CD4-positive, alpha-beta T cell treated with Interferon alpha-2 for 1 hour (primary cell): ENCODE data around the gene TMEM59L.

ENCODE experiments used
- DNase-seq, 2 donors: peaks; one replicate each; pipeline ENCODE4 v3.0.0-alpha.2; 2020 to 2022

The TMEM59L gene

DNA sequence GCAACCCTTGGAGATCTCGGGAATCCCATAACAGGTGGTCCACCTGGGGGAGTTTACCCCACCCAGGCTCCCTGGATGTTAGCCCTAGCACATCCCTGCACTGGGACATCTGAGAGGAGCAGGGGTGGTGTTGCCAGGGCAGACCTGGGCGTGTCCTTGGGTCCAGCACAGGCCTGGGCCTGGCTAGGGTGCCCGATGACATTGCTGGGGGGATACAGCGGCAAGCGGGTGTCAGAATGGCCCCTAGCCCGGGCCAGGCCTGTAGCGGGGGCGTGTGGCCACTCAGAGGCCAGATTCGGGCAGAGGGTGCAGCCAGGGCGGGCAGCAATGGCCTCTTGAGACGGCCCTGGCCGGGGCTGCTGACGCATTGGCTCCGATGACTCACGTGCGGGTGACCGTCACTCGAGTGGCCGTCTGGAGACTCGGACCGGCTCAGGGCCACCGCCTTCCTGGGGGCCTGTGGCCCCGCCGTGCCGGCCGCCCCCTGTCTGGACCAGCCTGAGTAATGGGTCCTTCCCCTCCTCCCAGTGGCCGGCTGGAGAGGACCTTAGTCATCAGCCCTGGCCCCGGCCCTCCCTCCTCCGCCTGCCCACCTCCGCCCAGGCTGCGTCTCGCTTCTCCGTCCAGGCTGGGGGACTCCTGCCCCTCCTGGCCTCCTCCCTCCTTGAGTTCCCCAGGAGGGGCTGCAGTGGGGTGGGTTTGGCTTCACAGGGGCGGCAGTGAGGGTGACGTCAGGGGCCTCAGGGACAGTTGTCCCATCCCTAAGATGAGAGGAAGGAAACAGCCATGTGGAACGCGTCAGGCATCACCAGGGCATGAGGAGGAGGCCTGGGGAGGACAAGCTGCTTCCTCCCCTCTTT is 47.6 kb downstream of the TMEM59L start:
- DNase-seq, result no peak

DNA sequence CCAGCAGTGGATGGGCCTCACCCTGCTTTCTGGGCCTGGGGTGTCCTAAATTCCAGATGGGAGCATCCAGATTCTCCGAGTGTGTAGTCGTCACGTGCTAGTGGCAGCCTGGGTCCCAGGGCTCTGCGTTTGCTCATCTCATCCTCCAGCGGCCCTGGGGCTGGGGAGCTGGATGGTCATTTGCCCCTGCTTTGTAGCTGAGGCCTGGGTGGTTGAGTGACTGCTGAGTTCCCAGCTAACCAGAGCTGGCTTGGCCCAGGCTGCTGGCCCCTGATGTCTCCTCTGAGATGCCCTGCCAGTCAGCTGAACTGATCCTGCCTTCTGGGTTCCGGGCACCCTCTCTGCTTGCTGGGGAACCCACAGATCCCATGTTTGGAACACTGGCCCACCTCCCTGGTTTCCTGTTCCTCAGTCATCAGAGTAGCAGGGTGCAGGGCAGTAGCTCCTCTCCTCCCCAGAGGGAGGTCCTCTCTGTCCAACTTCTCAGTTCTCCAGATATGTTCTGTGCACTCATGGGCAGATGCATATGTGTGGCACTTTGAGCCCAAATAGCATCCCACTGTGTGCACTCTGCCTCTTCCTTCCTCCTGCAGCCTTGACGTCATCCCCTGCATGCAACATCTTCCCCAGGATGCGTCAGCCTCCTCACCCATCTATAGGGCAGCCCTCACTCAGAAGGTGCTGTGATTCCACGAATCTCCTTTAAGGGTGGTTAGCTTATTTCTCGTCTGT is 48.4 kb downstream of the TMEM59L start:
- no peak for DNase-seq

DNA sequence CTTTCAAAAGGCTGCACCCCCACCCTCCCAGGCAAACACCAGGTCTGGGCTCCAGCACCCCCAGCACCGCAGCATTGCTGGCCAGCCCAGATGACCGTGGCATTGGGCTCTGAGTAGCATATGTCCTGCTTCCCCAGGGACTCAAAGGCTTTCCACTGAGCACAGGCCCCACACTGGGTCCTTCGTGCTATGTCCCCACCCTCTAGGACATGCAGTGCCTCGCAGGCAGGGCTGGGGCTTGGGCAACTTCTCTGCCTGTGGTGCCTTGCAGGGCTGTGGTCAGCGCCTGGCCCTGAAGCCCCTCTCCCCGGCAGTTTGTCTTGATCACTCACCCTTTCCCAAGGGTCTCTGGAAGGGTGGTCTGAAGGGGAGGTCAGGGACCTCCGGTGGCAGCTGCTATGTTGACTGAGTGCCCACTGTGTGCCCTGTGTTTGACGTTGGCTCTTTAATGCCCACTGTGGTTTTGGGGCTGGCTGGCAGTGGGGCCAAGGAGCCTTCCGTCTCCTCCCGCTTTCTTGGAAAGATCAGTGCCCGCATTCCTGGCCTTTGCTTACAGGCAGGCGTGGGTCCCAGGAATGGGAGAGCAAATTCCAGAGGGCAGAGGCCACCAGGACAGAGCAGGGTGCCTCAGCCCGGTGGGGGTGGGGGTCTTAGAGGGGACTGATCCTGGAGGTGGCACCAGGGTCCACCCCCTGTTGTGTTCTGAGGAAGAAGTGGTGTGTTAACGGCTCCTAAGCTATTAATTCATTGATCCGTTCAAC is 50.5 kb downstream of the TMEM59L start:
- no peak for DNase-seq

DNA sequence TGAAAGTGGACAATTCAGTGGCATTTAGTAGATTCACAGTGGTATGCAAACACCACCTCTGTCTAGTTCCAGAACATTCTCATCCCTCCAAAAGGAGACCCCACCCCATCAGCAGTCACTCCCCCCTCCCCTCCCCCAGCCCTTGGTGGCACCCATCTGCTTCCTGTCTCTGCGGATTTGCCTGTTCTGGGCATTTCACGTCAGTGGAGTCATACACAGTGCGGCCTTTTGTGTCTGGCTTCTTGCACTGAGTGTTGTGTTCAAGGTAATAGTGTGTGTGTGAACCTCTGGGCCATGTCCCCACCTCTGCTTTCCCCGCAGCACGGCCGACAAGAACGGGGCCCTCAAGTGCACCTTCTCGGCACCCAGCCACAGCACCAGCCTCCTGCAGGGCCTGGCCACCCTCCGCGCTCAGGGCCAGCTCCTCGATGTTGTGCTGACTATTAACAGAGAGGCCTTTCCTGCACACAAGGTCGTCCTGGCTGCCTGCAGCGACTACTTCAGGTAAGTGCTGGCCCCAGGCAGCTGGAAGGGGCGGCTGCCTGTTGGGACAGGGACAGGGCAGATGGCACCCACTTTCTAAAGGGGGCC is 51.4 kb downstream of the TMEM59L start:
- DNase-seq, result peak in 1 of 2 donors; percentile 15

DNA sequence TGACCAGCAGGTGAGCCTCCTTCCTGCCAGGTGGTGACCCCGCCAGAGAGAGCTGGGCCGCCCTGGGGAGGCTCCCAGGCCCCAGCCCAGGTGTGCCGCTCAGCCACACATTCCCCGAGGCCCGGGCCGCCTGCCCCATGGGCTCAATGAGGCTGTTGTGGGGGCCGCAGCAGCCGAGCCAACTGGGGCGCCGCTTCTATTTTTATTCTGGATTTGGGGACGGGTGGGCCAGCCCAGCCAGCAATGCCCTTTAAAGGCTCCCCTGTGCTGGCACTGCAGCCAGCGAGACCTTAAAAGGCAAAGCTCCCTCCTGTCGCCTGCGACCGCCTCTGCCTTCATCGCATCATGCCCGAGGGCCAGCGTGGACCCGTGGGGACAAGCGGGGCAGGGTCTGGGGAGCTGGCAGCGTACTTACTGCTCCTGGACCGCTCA is 53.1 kb downstream of the TMEM59L start:
- no peak for DNase-seq

DNA sequence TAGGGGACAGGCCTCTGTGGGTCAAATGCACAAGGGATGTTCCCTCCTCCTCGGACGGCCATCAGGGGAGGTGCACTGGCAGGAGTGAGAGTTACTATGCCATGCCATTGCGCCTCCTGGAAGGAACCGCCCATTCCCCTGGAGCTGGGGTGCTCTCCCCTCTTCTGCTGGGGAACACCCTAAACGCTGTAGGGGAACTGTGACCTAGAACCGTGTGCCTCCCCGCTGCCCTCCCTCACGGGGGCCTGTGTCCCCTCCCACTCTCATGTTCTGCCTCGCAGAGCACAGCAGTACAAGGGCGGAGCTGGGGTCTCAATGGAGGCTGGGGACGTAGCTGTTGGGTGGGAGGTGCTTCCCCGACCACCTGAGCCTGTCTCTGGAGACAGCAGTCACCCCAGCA is 53.6 kb downstream of the TMEM59L start:
- DNase-seq, result no peak

DNA sequence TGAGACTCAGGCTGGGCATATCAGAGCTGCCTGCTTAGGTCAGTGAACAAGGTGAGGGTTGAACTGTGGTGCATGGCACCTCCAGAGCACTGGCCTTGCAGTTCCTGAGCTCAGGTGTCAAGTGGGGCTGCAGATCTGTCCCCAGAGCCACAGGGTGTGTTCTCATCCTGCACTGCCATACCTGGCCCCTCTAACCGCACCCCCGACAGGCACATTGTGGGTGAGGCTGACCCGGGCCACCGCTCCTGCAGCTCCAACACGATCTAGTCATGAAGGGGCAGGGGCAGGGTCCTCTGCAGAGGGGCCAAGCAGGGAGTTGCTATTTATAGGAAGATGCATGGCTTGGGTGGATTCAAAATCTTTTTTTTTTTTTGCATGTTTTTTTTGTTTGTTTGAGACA is 54.1 kb downstream of the TMEM59L start:
- DNase-seq, result no peak

DNA sequence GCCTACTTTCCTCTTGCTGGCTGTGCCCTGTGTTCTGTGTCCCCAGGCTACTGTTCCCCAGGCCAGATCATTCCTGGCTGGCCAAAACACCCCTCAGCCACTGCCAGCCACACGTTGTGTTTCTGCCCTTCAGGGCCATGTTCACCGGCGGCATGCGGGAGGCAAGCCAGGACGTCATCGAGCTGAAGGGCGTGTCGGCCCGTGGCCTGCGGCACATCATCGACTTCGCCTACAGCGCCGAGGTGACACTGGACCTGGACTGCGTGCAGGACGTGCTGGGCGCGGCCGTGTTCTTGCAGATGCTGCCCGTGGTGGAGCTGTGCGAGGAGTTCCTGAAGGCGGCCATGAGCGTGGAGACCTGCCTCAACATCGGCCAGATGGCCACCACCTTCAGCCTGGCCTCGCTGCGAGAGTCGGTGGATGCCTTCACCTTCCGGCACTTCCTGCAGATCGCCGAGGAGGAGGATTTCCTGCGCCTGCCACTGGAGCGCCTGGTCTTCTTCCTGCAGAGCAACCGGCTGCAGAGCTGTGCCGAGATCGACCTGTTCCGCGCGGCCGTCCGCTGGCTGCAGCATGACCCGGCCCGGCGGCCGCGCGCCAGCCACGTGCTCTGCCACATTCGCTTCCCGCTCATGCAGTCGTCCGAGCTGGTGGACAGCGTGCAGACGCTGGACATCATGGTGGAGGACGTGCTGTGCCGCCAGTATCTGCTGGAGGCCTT is 55.0 kb downstream of the TMEM59L start:
- no peak for DNase-seq

DNA sequence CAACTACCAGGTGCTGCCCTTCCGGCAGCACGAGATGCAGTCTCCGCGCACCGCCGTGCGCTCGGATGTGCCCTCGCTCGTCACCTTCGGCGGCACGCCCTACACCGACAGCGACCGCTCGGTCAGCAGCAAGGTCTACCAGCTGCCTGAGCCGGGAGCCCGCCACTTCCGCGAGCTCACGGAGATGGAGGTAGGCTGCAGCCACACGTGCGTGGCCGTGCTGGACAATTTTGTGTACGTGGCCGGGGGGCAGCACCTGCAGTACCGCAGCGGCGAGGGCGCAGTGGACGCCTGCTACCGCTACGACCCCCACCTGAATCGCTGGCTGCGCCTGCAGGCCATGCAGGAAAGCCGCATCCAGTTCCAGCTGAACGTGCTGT is 55.6 kb downstream of the TMEM59L start:
- DNase-seq, result no peak

DNA sequence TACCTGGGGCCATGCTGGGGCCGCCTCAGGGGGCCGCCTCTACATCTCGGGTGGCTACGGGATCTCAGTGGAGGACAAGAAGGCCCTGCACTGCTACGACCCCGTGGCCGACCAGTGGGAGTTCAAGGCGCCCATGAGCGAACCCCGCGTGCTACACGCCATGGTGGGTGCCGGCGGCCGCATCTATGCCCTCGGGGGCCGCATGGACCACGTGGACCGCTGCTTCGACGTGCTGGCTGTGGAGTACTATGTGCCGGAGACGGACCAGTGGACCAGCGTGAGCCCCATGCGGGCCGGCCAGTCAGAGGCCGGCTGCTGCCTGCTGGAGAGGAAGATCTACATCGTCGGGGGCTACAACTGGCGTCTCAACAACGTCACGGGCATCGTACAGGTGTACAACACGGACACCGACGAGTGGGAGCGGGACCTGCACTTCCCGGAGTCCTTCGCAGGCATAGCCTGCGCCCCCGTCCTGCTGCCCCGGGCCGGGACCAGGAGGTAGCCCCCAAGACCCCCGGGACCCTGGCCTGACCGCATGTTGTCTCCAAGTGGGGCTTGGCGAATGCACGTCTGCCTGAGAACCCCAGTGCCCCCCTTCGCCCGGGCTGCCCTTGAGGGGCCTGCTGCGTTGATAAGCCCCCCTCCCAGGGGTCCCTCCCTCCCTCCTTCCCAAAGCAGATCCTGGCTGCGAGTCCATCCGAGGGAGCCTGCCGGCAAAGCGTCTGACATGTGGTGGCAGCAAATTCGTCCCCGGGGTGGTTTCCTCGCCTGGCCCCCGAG is 56.3 kb downstream of the TMEM59L start:
- DNase-seq, result no peak

DNA sequence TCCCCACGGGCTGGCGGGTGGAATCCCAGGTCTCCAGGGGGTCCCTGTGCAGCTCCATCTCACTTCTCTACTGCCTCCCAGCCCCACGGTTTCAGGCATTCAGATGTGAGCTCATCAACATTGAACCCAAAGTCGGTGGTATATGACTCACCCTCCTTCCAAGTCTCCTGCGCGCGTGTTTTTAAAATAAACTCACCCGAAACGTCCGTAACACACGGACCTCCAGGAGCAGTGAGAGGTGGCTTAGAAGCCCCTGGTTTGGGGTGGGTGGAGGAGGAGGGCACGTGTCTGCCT is 56.8 kb downstream of the TMEM59L start:
- no peak for DNase-seq

DNA sequence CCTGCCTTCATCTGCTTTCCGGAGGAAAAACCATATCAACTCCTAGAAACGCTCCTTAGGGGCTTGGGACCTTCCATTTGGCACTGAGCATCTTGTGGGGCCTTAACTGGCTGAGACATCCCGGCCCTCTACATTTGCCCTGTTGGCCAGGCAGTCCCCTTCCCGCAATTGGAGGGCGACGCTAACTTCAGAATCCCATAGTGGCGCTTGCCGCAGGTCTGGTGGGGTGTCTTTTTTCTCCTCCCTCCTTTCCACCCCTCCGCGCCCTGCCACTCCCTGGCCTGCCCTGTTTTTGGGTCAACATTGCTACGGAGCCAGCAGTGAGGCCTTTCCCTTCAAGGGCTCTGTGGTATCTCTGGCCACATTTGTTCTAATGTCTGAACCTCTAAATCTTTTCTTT is 57.2 kb downstream of the TMEM59L start:
- no peak for DNase-seq

DNA sequence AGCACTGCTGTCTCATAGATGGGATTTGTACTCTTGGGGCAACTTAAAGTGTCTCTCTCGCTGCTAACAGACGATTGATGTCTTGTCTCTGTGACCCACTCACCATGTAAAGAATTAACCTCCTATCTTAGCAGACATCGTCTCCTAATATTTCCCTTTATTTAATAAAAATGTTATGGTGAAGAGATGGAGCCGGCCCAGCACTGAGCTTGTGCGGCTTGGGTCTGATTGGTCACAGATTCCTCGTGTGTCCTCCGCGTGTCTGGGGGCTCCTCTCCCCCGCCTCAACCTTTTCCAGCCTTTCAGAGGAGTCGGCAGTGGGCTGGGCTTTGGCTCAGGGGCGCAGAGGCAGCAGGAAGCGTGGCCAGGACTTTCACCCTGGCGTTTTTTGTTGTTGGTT is 57.6 kb downstream of the TMEM59L start:
- DNase-seq, result no peak
